MM.1S (cell line): Measurements from ENCODE around the gene B4GALT6.

Source experiments
- CTCF ChIP-seq: fragments of 300-600 bp; sonication (generic); IDR thresholded peaks from 2 replicates; pipeline ENCODE4 v1.5.1; 2016; ENCODE audit warnings: antibody characterized with exemption, low read length, mixed read lengths
- EZH2 ChIP-seq: fragments of 300-600 bp; sonication (generic); optimal IDR thresholded peaks from 2 replicates; pipeline ENCODE3; 2017; ENCODE audit warnings: low read depth, mild to moderate bottlenecking, antibody characterized with exemption, low read length, mixed read lengths
- EZH2phosphoT487 ChIP-seq: fragments of 300-600 bp; sonication (generic); IDR thresholded peaks from 2 replicates; pipeline ENCODE4 v1.6.1; 2018; ENCODE audit warnings: antibody characterized with exemption, low read length

GRCh38 chr18:31657823-31658669 lies 26.3 kb downstream of the B4GALT6 start:
- TF ChIP-seq CTCF = no peak
- no peak for TF ChIP-seq EZH2
- no peak for TF ChIP-seq EZH2phosphoT487
